Endothelial cell of umbilical vein (primary cell): ENCODE measurements around the gene TMEM178B. TPM values are rescaled to one million over a fixed set of nuclear protein-coding genes. Genes with fewer than 3 reads are reported as not detected.

ENCODE experiments used
- BruUV-seq: library from RNA; stranded (reverse); fragments of 400-500 nt; replicated peaks from 2 replicates; lab custom pipeline; 2021; lab: Mats Ljungman, UMichigan
- CTCF ChIA-PET: fragments of 300-600, 350-600 bp; sonication (Branson Sonifier 250); formaldehyde crosslinking; loops from one replicate; lab custom pipeline; 2021; ENCODE audit warnings: antibody characterized with exemption, inconsistent platforms; lab: Charles Lee
- POLR2A ChIA-PET: fragments of 300-600, 350-600 bp; sonication (Branson Sonifier 250); formaldehyde crosslinking; loops from one replicate; lab custom pipeline; 2021; ENCODE audit warnings: antibody characterized with exemption, inconsistent platforms; lab: Charles Lee
- DNase-seq: peaks from one replicate; pipeline ENCODE4 v3.0.0-alpha.2; 2011; ENCODE audit warnings: low read depth, low spot score
- FAIRE-seq: peaks from 2 replicates; lab custom pipeline; 2011; peaks lifted over from hg19 to GRCh38; lab: Jason Lieb, UNC
- H2AFZ ChIP-seq: 2 replicates; pipeline ENCODE4 v1.6.0; 2012; ENCODE audit warnings: low read depth, low read length, control low read depth, inconsistent platforms
- H3K27ac ChIP-seq: 2 replicates; pipeline ENCODE4 v1.5.1; 2011; ENCODE audit warnings: low read depth, mild to moderate bottlenecking, control low read depth, low read length, moderate library complexity; ENCODE audit not compliant: insufficient read depth
- H3K27me3 ChIP-seq, 2 experiments: 2 replicates each; pipeline versions ENCODE4 v1.6.0 to v1.6.1; 2011; ENCODE audit warnings: low read length in 2 of 2, mixed read lengths in 1 of 2; ENCODE audit not compliant: control insufficient read depth in 2 of 2, insufficient read depth in 2 of 2
- H3K36me3 ChIP-seq, 2 experiments: 2 replicates in 1 of 2; 3 replicates in 1 of 2; pipeline ENCODE4 v1.5.1; 2011; ENCODE audit warnings: low read length in 2 of 2, mild to moderate bottlenecking in 1 of 2, moderate library complexity in 1 of 2; ENCODE audit not compliant: control insufficient read depth in 2 of 2, insufficient read depth in 2 of 2; ENCODE audit errors: extremely low read depth in 1 of 2
- H3K4me1 ChIP-seq: 3 replicates; pipeline ENCODE4 v1.5.1; 2011; ENCODE audit warnings: mild to moderate bottlenecking, low read length; ENCODE audit not compliant: control insufficient read depth, insufficient read depth; ENCODE audit errors: extremely low read depth
- H3K4me2 ChIP-seq: 2 replicates; pipeline ENCODE4 v1.6.1; 2011; ENCODE audit warnings: low read length, control low read depth, mixed read lengths; ENCODE audit not compliant: insufficient read depth
- H3K4me3 ChIP-seq, 3 experiments: fragments of 200-600 bp in 1 of 3; sonication (generic), shearing (Covaris generic) in 1 of 3; replicated peaks in 1 of 3; 2 replicates each; pipeline ENCODE4 v1.5.1; 2011 to 2016; ENCODE audit warnings: control low read depth in 3 of 3, low read length in 3 of 3, mild to moderate bottlenecking in 2 of 3, inconsistent platforms in 1 of 3, low read depth in 1 of 3, moderate library complexity in 1 of 3; ENCODE audit not compliant: insufficient read depth in 1 of 3
- H3K79me2 ChIP-seq: 2 replicates; pipeline ENCODE4 v1.6.0; 2012; ENCODE audit warnings: low read length, inconsistent platforms; ENCODE audit not compliant: control insufficient read depth, insufficient read depth
- H3K9ac ChIP-seq: replicated peaks from 2 replicates; pipeline ENCODE3; 2011; ENCODE audit warnings: low read length, control low read depth; ENCODE audit not compliant: insufficient read depth; ENCODE audit errors: extremely low read depth
- H3K9me1 ChIP-seq: replicated peaks from 3 replicates; pipeline ENCODE4 v1.6.0; 2011; ENCODE audit warnings: mild to moderate bottlenecking, low read length; ENCODE audit not compliant: control insufficient read depth, insufficient read depth; ENCODE audit errors: extremely low read depth
- H3K9me3 ChIP-seq: replicated peaks from 2 replicates; pipeline ENCODE4 v1.5.1; 2012; ENCODE audit warnings: low read length, inconsistent platforms; ENCODE audit not compliant: control insufficient read depth, insufficient read depth
- H4K20me1 ChIP-seq: replicated peaks from 2 replicates; pipeline ENCODE3; 2011; ENCODE audit warnings: mild to moderate bottlenecking, low read length; ENCODE audit not compliant: control insufficient read depth, insufficient read depth; ENCODE audit errors: extremely low read depth
- CTCF ChIP-seq, 2 donors: IDR thresholded peaks; 1 replicate in 1 of 2; 2 replicates in 1 of 2; pipeline ENCODE4 v1.5.1; 2011; ENCODE audit warnings: low read length in 2 of 2, mild to moderate bottlenecking in 2 of 2, moderate library complexity in 2 of 2, control low read depth in 1 of 2, inconsistent platforms in 1 of 2, low read depth in 1 of 2; ENCODE audit not compliant: insufficient read depth in 1 of 2; ENCODE audit errors: extremely low read depth in 1 of 2
- EZH2 ChIP-seq: IDR thresholded peaks from 2 replicates; pipeline ENCODE4 v1.6.1; 2012; ENCODE audit warnings: borderline replicate concordance, low read depth, mild to moderate bottlenecking, moderate library complexity, low read length, inconsistent platforms; ENCODE audit not compliant: severe bottlenecking
- FOS ChIP-seq: IDR thresholded peaks from 2 replicates; pipeline ENCODE4 v1.6.1; 2011; ENCODE audit warnings: mild to moderate bottlenecking, low read length, moderate library complexity, borderline replicate concordance; ENCODE audit not compliant: insufficient read depth
- GATA2 ChIP-seq: IDR thresholded peaks from 2 replicates; pipeline ENCODE4 v1.7.0; 2011; ENCODE audit warnings: low read depth, mild to moderate bottlenecking, moderate library complexity, mixed read lengths, low read length; ENCODE audit not compliant: insufficient read length, insufficient read depth
- JUN ChIP-seq: IDR thresholded peaks from 2 replicates; pipeline ENCODE4 v1.6.1; 2011; ENCODE audit warnings: borderline replicate concordance, low read depth; ENCODE audit not compliant: insufficient read length, insufficient read depth
- MAX ChIP-seq: IDR thresholded peaks from 2 replicates; pipeline ENCODE4 v1.6.1; 2011; ENCODE audit not compliant: insufficient read depth, insufficient read length
- MYC ChIP-seq: IDR thresholded peaks from one replicate; pipeline ENCODE4 v1.6.1; 2011; ENCODE audit warnings: mild to moderate bottlenecking, low read depth, low read length
- POLR2A ChIP-seq: IDR thresholded peaks from 2 replicates; pipeline ENCODE4 v1.6.1; 2012; ENCODE audit warnings: low read depth, mild to moderate bottlenecking, control low read depth, low read length
- POLR2AphosphoS5 ChIP-seq: IDR thresholded peaks from 2 replicates; pipeline ENCODE4 v1.6.1; 2012; ENCODE audit warnings: low read depth, mild to moderate bottlenecking, control low read depth, low read length, moderate library complexity; ENCODE audit not compliant: insufficient read depth
- dilution Hi-C: fragments of 300-500 bp; cut with MboI; formaldehyde crosslinking; loops from one replicate; pipeline ENCODE4 v1.15.0; 2019; ENCODE audit warnings: low sequenced_read_pairs; ENCODE audit not compliant: extremely low pct_ligation_motif_present
- intact Hi-C: fragments of 100-400 bp; cut with micrococcal nuclease; formaldehyde crosslinking; loops from one replicate; pipeline ENCODE4 v1.10.0; 2022
- polyA plus RNA-seq, 4 experiments: library from polyadenylated mRNA; depleted of rRNA in 3 of 4; stranded (reverse) in 3 of 4; unstranded in 1 of 4; fragments of >200 nt; gene quantifications; 2 replicates each; pipeline versions ENCODE4 v1.2.1 to v1.2.3, GENCODE V29; 2011 to 2012; ENCODE audit warnings: missing spikeins in 1 of 4
- total RNA-seq: library from RNA; stranded (reverse); gene quantifications from 2 replicates; pipeline ENCODE4 v1.2.3, GENCODE V29; 2021

TMEM178B gene
- total and polyA plus RNA-seq, 2 donors (not counting 3 experiments of a cell fraction or from before 2014, with no cell fraction given), result not detected

DNA sequence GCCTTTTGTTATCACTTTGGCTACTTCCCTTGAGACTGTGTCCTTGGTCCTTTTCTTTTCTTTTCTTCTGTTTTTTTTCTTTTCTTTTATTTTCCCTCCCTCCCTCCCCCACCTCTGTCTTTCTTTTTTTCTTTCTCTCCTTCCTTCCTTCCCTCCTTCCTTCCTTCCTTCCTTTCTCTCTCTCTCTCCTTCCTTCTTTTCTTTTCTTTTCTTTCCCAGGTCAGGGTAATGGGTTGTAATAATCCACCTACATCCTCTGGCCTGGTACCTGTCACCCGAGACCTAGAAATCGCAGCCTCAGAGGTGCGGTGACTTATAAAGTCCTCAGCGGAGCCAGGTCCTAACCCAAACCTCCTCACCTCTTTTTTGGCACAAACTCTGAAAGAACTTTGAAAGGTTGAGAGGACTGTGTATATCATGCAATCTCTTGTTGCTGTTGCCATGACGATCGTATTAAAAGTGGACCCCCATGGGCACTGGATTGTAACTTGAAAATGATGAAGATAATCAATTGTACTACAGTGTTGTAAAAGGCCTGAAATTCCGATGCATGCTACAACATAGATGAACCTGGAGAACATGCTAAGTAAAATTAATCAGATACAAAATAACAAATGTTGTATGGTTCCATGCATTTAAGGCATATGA, 336.6 kb downstream of the TMEM178B start:
- DNase-seq, result no peak
- dilution Hi-C loops (no loop called here), intact Hi-C loops (no loop called here)
- no peaks in the 10 kb centered on the region for H3K4me1 ChIP-seq
- H3K4me3 ChIP-seq, result no peak overlapping the region
- BruUV-seq, result no TSS peak
- no peaks in the 10 kb centered on the region for H3K79me2 ChIP-seq
- H3K4me2 ChIP-seq, result no peak overlapping the region
- TF ChIP-seq GATA2 (no peak), CTCF (IDR thresholded peaks at IDR 0.05; ENCODE audit: extremely low read depth in 1 of 2, insufficient read depth in 1 of 2, low read depth in 1 of 2, low read length in 2 of 2) (no peak), JUN (no peak), MYC (no peak), EZH2 (no peak), FOS (no peak), POLR2AphosphoS5 (no peak), POLR2A (no peak), MAX (no peak)
- ChIA-PET POLR2A (no interaction called here), CTCF (no interaction called here)
- H3K9ac ChIP-seq, result no peak overlapping the region
- no peaks in the 10 kb centered on the region for H3K36me3 ChIP-seq
- FAIRE-seq, result no peak
- H3K27ac ChIP-seq, result no peak overlapping the region
- H3K9me1 ChIP-seq, result no peaks in the 10 kb centered on the region
- no peaks in the 10 kb centered on the region for H3K27me3 ChIP-seq
- no peaks in the 10 kb centered on the region for H4K20me1 ChIP-seq
- H3K9me3 ChIP-seq, result no peaks in the 10 kb centered on the region
- no peak overlapping the region for H2AFZ ChIP-seq
